Fibroblast of skin of left quadriceps (primary cell): ENCODE data around the gene PPP1R10.

ENCODE experiments used
- DNase-seq, 2 experiments: peaks; one replicate each; pipeline ENCODE4 v3.0.0-alpha.2; 2013; ENCODE audit warnings: low read depth in 2 of 2

Gene PPP1R10

DNA sequence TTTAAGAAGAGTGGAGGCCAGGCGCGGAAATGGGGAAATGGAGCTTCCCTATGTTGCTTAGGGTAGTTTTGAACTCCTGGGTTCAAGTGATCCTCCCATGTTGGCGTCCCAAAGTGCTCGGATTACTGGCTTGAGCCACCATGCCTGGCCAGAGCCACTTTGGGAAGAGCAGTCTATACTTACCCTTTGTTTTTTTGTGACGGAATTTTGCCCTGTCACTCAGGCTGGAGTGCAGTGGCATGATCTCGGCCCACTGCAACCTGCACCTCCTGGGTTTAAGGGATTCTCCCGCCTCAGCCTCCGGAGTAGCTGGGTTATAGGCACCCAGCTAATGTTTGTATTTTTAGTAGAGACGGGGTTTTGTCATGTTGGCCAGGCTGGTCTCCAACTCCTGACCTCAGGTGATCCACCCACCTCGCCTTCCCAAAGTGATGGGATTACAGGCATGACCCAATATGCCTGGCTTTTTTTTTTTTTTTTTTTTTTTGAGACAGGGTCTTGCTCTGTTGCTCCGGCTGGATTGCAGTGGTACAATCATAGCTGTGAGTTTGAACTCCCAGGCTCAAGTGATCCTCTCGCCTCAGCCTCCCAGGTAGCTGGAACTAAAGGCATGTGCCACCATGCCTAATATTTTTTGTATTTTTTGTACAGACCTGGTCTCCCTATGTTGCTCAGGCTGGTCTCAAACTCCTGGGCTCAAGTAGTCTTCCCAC, 18.0 kb downstream of the PPP1R10 start:
- no peak for DNase-seq

DNA sequence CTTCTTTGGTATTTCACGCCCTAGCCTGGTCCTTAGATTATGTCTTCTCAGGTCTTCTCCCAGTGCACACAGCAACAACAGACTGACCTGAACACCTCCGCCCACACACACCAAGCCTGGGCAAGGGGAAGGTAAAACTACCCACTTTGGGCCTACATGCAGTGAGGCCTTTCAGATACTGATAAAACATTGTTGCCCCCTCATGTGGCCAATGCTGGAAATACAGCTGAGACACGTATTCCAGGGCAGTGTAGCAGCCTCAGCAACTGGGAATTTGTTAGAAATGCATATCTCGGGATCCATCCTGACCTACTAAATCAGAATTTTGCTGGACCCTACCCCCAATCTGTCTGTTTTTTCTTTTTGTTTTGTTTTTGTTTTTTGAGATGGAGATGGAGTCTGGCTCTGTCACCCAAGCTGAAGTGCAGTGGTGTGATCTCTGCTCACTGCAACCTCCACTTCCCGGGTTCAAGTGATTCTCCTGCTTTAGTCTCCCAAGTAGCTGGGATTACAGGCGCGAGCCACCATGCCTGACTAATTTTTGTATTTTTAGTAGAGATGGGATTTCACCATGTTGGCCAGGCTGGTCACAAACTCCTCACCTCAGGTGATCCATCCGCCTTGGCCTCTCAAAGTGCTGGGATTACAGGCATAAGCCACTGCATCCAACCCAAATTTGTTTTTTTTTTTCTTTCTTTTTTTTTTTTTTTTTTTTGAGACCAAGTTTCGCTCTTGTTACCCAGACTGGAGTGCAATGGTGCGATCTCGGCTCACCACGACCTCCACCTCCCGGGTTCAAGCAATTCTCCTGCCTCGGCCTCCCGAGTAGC, 19.5 kb downstream of the PPP1R10 start:
- peak; percentile 48 to 56 for DNase-seq

DNA sequence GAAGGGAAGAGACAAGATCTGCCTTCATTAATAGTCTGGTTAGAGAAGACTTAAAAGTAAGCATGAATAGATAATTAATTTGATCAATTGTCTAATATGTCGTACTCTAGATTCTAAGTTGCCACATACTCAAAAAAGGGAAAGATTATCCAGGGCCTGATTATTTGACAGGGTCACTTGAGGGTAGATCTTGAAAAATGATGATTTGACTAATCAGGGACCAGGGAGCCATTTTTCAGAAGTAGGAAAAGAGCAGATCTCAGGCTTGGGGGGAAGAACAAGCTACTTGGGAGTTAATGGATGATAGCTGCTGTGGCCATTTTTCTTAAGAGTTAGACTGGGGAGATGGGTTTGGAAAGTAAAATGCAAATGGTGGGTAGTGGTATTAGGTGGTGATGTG, 24.8 kb downstream of the PPP1R10 start:
- no peak for DNase-seq

DNA sequence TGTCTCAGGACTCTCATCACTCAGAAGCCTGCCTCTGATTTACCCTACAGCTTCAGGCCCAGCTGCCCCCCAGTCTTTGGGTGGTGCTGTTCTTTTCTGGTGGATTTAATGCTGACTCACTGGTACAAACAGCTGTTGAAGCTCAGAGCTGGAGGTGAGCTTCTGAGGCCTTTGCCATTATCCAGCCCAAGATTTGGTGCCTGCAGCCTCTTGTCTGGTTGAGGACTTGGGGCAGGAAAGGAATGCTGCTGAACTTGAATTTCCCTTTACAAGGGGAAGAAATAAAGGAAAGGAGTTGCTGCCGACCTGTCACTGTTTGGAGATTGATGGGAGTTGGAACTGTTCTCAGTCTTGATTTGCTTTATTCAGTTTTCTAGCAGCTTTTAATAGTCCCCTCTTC, 26.0 kb downstream of the PPP1R10 start:
- DNase-seq, result no peak

DNA sequence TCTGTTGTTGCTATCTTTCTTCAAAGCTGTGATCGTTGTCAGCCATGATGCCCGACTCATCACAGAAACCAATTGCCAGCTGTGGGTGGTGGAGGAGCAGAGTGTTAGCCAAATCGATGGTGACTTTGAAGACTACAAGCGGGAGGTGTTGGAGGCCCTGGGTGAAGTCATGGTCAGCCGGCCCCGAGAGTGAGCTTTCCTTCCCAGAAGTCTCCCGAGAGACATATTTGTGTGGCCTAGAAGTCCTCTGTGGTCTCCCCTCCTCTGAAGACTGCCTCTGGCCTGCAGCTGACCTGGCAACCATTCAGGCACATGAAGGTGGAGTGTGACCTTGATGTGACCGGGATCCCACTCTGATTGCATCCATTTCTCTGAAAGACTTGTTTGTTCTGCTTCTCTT, 26.5 kb downstream of the PPP1R10 start:
- no peak for DNase-seq

DNA sequence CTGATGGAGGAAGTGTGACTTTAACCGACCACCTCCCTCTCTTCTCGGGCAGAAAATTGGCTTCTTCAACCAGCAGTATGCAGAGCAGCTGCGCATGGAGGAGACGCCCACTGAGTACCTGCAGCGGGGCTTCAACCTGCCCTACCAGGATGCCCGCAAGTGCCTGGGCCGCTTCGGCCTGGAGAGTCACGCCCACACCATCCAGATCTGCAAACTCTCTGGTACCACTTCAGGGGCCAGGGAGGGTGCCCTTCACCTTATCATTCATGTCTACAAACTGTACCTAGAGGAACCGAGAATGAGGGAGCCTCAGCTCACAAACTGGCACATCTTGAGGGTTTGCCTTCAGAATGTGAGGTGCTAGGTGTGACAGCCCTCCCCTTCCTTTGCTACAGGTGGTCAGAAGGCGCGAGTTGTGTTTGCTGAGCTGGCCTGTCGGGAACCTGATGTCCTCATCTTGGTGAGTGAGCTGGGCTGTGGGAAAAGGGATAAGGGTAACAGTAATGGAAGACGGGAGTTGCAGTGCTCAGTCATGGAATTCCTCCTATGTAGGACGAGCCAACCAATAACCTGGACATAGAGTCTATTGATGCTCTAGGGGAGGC, 27.2 kb downstream of the PPP1R10 start:
- DNase-seq, result no peak

DNA sequence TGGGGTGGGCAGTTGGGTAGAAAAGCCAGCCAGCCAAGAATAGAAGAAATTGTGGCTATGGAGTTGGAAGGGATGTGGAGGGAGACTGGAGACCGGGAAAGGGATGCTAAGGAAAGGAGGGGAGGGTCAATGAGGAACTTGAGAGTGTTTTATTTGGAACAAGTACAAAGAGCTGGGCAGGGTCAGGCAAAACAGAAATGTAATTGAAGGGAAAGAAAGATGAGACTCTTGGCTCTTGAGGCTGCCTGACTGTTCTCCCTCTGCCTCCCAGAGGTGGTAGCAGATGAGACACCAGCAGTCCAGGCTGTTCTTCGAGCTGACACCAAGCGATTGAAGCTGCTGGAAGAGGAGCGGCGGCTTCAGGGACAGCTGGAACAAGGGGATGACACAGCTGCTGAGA, 33.1 kb downstream of the PPP1R10 start:
- no peak for DNase-seq

DNA sequence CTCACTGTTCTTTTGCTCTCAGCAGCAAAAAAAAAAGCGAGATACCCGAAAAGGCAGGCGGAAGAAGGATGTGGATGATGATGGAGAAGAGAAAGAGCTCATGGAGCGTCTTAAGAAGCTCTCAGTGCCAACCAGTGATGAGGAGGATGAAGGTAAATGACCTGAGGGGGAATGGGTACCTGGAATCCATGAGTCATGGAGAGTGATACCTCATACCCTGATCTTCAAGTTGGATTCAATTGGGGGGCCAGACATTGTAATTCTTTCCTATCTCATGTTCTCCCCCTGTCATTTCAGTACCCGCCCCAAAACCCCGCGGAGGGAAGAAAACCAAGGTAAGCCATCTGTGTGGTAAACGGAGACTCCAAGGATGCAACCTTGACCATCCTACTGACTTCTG, 39.0 kb downstream of the PPP1R10 start:
- no peak for DNase-seq

DNA sequence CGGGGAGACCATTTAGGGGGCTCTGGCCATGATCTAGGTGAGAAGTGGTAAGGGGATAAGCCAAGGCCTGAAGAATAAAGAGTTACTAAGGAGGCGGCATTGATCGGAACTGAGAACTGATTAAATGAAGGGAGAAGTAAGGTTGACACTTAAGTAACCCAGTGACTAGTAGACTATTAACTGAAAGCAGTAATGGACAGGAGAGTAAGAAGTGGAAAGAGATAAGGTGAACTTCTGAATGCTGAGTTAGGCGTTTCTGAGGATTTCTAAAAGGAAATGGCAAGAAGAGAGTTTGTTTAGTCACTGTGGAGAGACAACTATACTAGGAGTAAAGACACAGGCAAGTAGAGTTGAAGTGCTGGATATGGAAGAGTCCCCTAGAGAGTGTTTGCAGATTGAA, 43.9 kb downstream of the PPP1R10 start:
- DNase-seq, result no peak

DNA sequence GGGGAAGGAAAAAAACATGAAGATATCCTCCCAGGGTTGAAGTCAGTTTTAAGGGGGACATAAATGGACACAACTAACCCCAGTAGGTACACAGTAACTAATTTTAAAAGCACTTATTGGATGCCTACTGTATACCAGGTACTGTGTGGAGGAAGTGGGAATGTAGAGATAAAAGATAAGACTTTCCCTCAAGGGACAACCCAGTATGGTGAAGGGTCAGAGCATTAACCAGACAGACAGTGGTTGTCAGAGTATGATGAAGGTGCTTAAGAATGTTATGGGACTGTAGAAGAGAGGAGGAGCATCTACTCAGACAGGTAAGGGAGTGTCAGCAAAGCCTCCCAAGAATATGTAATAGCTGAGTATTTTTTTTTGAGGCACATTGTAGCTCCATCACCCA, 44.9 kb downstream of the PPP1R10 start:
- no peak for DNase-seq

DNA sequence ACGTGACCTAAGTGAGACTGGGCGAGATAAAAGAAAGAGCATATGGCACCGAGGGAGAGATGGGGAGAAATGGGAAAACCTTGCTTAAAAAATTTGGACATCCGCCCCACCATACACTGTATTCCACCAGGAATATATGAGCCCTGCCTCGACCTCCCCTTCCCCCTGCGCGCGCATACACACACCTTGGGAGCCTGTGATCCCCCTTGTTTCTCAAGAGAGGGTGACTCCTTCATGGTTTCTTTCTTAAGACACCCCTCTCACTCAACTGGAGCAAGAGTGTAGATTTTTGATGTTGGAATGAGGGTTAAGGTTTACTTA, 45.3 kb downstream of the PPP1R10 start:
- DNase-seq, result no peak

DNA sequence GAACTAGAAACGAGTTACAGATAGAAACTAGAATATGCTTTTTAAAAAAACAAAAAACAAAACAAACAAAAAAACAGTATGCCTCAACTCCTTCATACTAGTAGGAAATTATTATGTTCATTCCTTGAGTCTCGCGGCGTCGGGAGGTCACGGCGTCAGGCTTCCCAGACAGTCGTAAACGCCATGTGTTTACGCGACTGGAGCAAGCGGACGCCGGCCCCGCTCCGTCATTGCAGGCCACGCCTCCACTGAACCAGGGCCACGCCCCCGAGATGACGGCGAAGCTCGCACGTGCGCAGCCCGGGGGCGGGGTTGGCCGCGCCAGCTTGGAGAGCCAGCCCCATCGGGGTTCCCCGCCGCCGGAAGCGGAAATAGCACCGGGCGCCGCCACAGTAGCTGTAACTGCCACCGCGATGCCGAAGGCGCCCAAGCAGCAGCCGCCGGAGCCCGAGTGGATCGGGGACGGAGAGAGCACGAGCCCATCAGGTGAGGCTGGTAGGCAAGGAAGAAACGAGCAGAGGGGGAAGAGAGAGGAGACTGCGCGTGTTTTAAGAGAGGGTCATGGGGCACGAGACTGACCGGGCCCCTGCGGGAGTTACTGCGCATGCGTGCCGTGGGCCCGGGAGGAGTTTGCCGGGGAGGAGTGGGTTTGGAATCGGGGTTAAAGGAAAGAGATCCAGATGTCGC, 45.8 kb downstream of the PPP1R10 start, which contains the start of gene ABCF1:
ABCF1 (plus strand) TSS at position 368 of the 687 bp plus-strand sequence; CDS start at position 414, 46 bp downstream.
- peak; percentile 92 to 93 for DNase-seq

DNA sequence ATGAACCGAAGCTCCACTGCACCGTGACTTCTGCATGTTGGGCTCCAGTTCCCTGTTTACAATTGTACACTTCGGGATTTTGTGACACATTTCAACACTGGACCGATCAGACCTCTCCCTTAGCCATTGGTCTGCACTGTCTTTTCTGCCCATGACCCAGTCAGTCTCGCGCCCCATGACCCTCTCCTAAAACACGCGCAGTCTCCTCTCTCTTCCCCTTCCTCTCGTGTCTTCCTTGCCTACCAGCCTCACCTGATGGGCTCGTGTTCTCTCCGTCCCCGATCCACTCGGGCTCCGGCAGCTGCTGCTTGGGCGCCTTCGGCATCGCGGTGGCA, 46.3 kb downstream of the PPP1R10 start:
- no peak for DNase-seq

DNA sequence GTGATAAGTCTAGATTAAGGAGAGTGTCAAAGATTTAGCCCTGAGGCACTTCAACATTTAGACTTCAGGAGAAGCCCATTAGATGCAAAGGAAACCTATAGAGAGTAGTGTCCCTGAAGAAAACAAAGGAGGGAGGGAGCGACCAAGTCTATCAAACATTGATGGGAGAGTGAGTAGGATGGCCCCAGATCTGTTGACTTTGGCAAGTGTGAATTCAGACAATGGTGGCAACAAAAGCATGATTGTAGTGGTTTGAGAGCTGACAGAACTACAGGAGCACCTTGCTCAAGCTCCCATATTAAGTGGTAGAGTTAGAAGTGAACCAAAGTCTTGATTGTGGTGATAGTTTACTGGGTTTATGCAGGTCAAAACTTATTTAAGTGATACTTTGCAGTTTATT, 46.8 kb downstream of the PPP1R10 start:
- no peak for DNase-seq

DNA sequence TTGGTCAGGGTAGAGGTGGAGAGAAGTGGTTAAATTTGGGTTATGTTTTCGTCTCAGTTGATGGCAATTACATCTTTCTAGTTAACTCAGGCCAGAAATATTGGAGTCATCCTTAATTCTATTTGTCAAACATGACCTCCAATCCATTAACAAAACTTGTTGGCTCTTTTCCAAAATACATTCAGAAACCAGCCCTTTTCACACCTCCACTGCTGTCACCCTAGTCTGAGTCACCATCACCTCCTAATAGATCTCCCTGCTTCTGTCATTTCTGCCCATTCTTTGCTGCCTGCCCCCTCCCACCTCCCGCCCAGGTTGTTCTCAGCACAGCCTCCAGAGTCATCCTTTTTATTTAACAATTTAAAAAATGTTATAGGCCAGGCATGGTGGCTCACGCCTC, 48.8 kb downstream of the PPP1R10 start:
- no peak for DNase-seq

DNA sequence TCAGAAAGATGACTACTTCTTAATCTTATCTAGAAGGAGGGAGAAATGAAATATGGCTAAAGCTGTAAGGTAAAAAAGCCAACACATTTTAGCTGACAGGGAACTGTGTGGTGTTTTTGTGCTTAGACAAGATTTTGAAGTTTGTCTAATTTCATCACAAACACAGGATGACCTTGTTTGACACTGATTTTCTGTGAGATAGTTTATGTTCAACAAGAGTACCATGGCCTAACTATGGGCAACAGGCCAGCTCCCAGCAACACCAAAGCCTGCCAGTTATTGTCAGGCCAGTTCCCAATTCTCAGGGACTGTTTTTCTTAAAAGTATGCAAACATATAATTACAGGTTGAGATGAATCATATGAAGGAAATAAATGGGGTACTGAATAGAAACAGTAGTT, 51.3 kb downstream of the PPP1R10 start:
- no peak for DNase-seq

DNA sequence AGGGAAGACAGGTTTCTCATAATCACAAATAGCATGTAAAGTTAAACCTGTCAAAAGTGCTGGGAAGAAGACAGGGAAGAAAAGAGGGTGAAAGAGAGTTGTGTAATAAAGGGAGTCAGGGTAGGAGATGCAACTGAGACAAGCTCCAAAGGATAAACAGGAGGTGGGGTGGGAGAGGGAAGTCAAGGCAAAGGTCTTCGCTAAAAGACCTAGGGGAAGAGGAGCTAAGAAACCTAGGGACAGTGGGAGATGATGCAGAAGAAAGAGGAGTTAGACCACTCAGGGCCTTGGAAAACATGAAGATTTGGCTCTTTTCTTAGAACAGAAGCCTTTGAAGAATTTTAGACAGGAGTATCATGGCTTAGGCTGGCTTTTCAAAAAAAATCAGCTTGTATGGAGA, 52.9 kb downstream of the PPP1R10 start:
- no peak for DNase-seq

DNA sequence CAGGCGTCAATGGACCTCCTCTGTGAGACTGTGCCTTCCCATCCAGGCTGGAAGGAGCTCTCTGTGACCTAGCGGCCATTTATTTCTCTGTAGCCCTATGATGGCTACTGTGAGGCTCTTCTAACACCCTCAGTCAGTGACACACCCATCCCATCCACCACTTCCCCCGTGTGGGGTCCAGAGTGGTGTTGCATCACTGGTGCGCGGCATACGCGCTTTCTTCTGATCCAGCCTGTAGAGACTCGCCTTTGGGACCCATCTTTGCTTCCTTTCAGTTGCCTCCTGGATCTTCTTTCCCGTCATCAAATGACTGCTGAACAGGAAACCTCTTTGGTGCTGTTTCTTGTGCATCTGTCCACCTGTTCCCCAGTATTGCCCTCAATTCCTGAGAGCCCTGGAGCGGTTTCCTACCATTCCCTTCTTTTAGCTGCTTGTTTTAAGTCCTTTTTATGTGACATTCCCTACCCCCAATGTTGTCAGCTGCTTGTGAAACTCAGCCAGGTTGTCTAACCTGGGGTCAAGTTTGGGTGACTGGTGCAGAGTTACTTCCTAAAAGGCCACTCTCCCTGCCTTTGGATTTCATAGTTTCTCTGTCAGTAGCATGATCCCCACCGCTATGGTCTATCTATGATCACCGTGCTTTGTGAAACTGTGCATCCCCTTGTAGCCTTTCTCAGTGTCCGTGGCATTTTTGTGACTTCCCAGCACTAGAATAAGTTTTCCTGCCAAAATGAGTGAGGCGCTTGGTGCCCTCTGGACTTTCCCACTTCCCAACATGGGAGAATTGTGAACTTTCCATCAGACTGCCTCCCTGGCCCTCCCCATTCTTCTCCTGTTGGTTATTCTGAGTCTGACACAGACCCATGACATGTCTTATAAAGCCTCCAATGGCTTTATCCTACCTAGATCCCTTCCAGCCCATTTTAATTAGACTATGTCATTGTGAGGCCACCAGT, 54.3 kb downstream of the PPP1R10 start:
- no peak for DNase-seq

DNA sequence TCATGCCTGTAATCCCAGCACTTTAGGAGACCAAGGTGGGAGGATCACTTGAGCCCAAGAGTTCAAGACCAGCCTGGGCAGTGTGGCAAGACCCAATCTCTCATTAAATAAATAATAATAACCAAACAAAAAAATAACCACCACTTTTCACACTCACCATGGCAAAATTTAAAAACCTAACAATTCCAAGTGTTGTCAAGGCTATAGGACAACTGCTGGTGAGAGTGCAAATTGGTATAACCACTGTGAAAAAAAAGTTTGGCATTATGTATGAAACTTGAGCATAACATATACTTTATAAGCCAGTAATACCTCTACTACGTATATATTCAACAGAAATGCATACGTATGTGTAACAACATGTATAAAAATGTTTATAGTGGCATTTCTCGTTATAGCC, 56.1 kb downstream of the PPP1R10 start:
- DNase-seq, result no peak

DNA sequence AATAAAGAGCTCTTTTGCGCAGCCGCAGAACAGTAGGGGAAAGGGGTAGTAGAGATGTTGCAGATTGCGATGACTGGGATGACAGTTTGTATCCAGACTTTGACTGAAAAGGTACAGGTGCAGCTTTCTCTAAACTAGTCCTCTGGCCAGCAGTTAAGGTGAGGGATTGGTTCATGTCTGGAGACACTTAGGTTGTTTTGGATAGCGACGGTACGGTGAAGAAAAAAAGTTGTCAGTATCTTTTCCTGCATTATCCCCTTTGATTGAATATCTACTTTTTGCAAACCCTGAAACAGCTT, 59.4 kb downstream of the PPP1R10 start:
- DNase-seq, result no peak

DNA sequence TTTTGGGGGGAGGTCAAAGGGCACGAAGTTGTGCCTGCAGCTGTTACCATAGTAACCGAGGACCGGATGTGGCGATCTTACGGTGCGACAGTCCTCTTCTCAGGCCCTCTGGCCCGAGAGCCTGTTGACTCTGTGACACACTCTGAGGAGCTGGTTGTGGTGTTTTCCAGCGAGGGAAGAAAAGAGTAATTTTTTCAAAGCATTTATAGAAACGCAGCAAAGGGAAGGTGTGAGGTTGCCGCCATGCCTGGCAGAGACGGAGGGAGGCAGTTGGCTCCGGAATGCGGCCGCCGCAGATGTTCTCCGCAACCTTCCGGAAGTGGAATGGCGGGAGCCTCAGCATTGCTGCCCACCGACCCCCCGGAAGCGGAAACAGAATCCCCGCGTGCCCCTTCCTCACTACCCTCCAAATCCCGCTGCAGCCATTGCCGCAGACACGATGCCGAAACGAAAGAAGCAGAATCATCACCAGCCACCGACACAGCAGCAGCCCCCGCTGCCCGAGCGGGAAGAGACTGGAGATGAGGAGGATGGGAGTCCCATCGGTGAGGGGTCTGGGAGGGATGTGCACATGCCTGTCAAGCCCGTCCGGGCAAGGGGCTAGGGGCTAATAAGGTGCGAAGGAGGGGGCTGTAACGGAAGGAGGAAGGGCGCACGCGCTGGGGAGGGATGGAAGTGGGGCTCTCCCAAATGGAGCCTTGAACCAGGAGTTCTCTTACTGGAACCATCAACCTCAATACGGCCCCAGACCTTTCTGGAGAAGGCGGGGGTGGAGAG, 59.9 kb downstream of the PPP1R10 start, which contains the start of gene PRR3:
PRR3 (plus strand) TSS at position 390 of the 777 bp plus-strand sequence; CDS start at position 440, 50 bp downstream.
- DNase-seq, result peak; percentile 68 to 75
